Left renal pelvis (tissue), 4 donors: ENCODE measurements around the gene REPS2. TPM values are rescaled to one million over a fixed set of nuclear protein-coding genes. Genes with fewer than 3 reads are reported as not detected.

Experiments
- DNase-seq, 4 donors: peaks; one replicate each; pipeline ENCODE4 v3.0.0-alpha.2; 2013; ENCODE audit warnings: low read depth in 4 of 4, low spot score in 3 of 4
- polyA plus RNA-seq, 4 donors: library from polyadenylated mRNA; unstranded; fragments of 120-200 nt; gene quantifications; one replicate each; pipeline ENCODE4 v1.2.1, GENCODE V29; 2013; ENCODE audit not compliant: insufficient read length in 4 of 4

The REPS2 gene
- polyA plus RNA-seq, 4 donors: 11.2 to 20.7 (median 14.1) TPM

DNA sequence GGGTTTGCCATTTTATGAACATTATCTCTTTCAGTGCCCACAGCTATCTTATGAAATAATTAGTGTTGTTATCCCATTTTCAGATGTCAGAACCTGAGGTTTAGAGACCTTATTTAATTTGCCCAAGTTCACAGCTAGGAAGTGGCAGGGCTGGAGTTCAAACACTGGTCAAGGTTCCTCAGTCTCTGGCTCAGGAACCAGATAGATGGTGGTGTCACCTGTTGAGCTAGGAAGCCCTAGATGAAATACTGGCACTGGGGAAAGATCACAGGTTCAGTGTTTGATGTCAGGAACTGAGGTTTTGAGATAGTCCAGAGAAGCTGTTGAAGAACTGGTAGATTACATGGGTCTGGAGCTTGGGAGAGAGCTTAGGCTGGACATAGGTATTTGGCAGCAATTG is 85.4 kb downstream of the REPS2 start:
- no peak for DNase-seq

DNA sequence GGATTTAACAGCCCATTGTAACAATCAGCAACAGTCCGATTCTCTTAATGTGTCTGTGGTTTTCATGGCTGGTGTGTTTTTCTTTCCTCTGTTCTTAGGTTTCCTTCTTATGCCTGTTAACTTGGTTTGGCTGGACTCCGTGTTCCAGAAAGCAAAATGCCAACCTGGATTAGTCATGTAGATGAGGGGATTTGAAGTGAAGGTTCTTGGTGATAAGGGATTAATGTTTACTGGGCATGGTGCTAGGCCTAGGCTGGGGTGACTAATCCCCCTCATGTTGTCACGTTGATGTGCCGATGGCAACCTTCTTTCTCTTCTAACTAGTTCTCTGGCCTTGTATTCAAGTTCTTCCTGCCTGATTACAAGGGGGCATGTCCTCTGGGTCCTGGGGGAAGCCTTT is 85.9 kb downstream of the REPS2 start:
- no peak for DNase-seq

GRCh38 chrX:17033225-17033624 is 86.8 kb downstream of the REPS2 start:
- no peak for DNase-seq

DNA sequence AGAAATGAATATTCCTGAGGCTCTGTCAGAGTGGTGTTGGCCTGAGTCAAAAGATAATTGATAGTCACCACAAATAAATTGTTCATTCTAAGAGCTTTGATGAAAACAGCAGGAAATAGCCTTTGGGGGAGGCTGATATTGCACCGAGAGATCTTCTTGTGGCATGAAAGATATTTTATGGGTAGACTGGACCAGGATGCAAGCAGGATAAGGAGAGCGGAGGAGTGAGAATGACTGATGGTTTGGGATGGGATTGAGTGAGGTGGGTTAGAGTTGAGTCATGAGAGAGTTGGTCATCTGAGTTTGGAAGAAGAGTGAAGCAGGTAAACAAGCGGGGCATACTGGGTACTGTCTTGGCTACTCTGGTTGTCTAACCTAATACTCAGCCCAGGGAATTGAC is 88.7 kb downstream of the REPS2 start:
- DNase-seq: no peak

DNA sequence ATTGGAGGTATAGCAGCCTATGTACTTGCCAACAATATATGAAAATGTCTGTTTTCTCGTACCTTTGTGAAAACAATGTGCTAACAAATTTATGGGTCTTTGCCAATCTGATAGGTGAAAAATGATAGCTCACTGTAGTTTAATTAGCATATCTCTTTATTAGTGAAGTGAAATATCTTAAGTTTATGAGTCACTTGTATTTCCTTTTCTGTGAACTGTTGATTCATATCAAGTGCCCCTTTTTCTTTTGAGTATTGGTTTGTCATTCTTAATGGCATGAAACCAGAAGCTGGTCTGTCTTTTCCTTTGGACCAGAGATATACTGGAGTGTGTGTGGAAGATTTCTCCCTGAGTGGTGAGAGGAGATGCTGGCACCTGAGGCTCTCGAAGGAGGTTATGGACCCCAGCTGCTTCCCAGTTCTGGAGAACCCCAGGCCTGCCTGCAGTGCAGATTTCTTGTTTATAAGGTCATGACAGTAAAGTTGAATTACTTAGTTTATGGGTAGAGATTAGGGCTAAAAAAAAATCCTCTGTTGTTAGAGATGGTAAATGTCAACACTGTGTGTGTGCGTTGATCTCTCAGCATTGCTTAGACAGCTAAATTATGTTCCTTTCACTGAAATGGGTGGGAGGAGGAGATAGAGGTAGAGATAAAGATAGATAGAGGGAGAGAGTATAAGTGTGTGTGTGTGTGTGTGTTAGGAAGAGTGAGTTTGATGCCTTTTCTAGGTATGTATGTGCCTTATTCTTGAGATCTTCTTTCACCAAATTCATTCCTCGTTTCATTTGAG is 89.9 kb downstream of the REPS2 start:
- no peak for DNase-seq

GRCh38 chrX:17038277-17038676 is 91.8 kb downstream of the REPS2 start:
- no peak for DNase-seq

GRCh38 chrX:17038681-17039161 is 92.3 kb downstream of the REPS2 start:
- peak in 2 of 4 donors; percentile 12 to 17 for DNase-seq

GRCh38 chrX:17039826-17040225 is 93.4 kb downstream of the REPS2 start:
- no peak for DNase-seq

- no peak for DNase-seq
Observed at GRCh38 chrX:17040711-17041110, 94.3 kb downstream of the REPS2 start.

DNA sequence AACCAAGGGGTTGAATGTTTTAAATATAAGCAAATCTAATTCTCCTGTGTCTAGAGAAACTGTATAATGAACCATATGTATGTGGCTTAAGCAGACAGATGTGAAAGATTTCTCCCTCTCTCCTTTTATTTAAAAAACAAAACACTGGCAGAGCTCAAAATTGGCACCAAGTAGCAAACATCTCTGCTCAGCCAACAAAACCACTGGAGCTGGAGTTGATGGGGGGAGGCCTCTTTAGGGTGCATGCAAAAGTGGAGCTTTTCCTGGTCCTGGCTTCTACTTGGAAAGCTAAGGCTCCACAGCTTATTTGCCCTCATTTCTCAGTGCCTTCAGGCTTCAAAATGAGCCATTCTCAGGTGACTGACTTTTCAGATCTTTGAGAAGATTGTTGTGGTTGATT is 95.6 kb downstream of the REPS2 start:
- DNase-seq: no peak

- peak in 2 of 4 donors; percentile 26 to 37 for DNase-seq
Observed at GRCh38 chrX:17046478-17047097, 100.1 kb downstream of the REPS2 start.

GRCh38 chrX:17047224-17047623 is 100.8 kb downstream of the REPS2 start:
- no peak for DNase-seq

DNA sequence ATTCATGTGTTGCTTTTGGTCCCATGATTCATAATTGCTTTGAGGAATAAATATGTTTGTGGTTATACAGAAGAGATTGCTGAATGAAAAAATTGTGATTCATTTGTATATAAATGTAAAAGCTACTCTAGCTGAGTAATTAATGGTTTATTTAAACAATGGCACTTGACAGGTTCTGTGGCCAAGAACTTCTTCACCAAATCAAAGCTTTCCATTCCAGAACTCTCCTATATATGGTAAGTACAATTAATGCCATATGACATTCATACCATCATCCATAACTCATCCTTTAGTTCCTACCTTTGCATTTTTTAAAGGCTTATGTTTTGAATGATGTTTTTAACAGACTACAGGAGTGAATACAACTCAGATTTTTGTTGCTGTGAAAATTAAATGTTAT is 105.8 kb downstream of the REPS2 start:
- no peak for DNase-seq

- no peak for DNase-seq
Observed at GRCh38 chrX:17052793-17053192, 106.3 kb downstream of the REPS2 start.

DNA sequence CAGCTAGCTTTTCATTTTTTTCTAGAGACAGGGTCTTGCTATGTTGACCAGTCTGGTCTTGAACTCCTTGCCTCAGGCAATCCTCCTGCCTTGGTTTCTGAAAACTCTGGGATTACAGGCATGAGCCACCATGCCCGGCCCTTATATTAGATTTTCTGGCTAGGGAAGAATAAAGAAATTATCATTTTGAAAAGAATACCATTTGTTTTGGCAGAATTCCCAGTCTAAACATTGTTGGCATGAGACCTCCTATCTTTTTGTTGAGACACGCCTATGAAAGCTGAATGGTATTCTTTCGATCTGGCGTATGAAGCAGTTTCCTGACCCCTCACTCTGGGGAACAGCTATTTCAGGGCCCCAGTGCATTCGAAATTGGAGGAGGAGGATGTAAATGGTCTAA is 107.0 kb downstream of the REPS2 start:
- no peak for DNase-seq

DNA sequence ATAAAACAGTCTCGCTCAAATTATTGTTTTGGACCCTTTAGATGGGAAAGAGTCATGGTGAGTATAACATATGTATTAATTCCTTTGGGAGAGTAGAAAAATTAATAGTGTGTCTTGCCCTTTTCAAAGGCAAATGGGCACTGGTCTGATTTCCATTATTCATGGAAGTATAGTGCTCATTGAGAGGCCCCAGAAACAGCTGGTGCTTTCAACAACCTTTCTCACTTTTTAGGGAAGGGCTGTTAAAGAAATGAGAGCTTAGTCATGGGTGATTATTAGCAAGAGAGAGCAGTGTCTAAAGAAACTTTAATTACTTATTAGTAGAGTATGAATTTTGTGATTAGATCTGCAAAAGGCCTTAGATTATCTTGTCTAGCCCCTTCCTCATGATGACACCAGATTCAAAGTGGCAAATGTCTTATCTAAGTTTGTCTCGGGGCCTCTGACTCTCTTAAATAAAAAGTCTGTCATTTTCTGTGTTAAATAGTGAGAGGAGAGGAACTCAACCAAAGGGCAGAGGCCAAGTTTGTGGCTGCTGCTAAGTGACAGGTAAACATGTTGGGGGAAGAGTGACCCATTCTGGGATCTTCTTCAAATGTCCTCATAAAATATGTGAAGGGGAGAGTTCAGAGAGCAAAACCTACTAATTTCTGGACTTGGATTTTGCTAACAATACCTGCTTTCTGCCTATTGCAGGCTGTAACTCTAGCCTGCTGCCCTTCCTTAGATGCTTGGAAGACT is 110.6 kb downstream of the REPS2 start:
- DNase-seq: no peak

DNA sequence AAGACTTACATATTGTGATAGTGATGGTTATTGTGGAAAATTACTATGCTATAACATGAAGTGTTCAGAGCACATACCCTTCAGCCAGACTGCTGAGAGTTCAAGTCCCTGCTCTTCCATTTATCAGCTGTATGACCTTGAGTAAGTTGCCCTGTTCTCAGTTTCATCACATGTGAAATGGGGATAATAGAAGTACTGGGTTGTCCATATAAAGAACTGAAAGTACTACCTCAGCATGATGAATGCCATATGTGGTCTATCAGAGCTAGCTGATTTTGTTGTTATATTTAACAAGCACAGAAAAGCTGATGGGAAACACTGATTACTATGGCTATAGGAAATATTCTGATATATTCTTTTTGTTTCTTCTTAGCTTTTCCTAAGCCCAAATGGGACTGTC is 115.6 kb downstream of the REPS2 start:
- no peak for DNase-seq

- no peak for DNase-seq
Observed at GRCh38 chrX:17065100-17065499, 118.6 kb downstream of the REPS2 start.

- no peak for DNase-seq
Observed at GRCh38 chrX:17067534-17067933, 121.1 kb downstream of the REPS2 start.

- DNase-seq: no peak
Observed at GRCh38 chrX:17072301-17072700, 125.8 kb downstream of the REPS2 start.

DNA sequence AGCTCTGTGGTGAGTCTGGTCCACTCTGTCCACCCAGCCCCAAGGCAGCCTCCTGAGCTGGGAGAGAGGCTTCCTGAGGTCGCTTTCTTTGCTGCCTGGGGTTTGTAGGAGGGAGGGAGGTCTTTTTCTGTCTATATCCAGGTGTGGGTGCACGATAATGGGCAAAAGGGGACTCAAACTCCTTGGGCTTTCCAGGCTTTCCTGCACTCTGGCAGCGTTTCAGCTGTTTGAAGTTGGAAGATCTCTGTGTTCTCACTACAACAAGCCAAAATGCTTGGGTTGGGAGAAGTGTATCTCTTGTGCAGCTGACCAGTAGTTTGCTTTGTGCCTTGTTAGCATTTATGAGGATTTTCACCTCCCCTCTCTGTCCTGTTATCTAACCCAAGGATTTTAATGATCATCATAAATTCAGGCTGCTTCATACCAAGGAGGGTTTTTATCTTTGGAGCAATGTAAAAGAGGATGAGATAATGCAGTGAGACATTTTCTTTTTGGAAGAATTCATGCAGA is 126.3 kb downstream of the REPS2 start:
- DNase-seq: no peak
